K562 (cell line): ENCODE results near the gene PDE6G.

Experiments used
- DIDO1 ChIP-seq: fragments of 450-650 bp; IDR thresholded peaks from 2 replicates; pipeline ENCODE4 v1.6.1; 2016; ENCODE audit warnings: low read depth, missing biosample characterization, missing genetic modification characterization
- GATAD2B ChIP-seq: fragments of 450-650 bp; IDR thresholded peaks from 2 replicates; pipeline ENCODE4 v1.6.1; 2017; ENCODE audit warnings: mild to moderate bottlenecking, borderline replicate concordance
- NR2C2 ChIP-seq, 2 experiments: fragments of 200-800 bp in 1 of 2; sonication (Bioruptor generic) in 1 of 2; sonication (generic) in 1 of 2; formaldehyde crosslinking in 1 of 2; IDR thresholded peaks; 2 replicates each; pipeline versions ENCODE4 v1.6.1 to v1.8.0; 2016 to 2022; ENCODE audit warnings: mild to moderate bottlenecking in 1 of 2, missing compliant biosample characterization in 1 of 2, missing genetic modification characterization in 1 of 2, missing genetic modification reagents in 1 of 2
- PHF21A ChIP-seq: fragments of 450-650 bp; IDR thresholded peaks from 2 replicates; pipeline ENCODE4 v1.6.1; 2017; ENCODE audit warnings: low read depth, borderline replicate concordance
- RBM25 ChIP-seq: fragments of 200-400 bp; formaldehyde crosslinking; IDR thresholded peaks from 2 replicates; pipeline ENCODE4 v1.6.1; 2018; ENCODE audit warnings: low read length, low read depth, moderate library complexity; ENCODE audit not compliant: severe bottlenecking
- ZBTB49 ChIP-seq: sonication (generic); formaldehyde crosslinking; IDR thresholded peaks from 2 replicates; pipeline ENCODE4 v1.8.0; 2022; ENCODE audit warnings: missing genetic modification reagents, mild to moderate bottlenecking, borderline replicate concordance
- ZC3H4 ChIP-seq: sonication (generic); formaldehyde crosslinking; IDR thresholded peaks from 2 replicates; pipeline ENCODE4 v1.9.0; 2021; ENCODE audit warnings: missing genetic modification reagents, borderline replicate concordance
- ZNF232 ChIP-seq: sonication (generic); formaldehyde crosslinking; IDR thresholded peaks from 2 replicates; pipeline ENCODE4 v1.8.0; 2022; ENCODE audit warnings: mild to moderate bottlenecking, missing genetic modification reagents
- ZNF263 ChIP-seq: sonication (generic); formaldehyde crosslinking; IDR thresholded peaks from 2 replicates; pipeline ENCODE4 v1.8.0; 2022; ENCODE audit warnings: mild to moderate bottlenecking, missing genetic modification reagents, borderline replicate concordance
- ZZZ3 ChIP-seq: fragments of 450-650 bp; IDR thresholded peaks from 2 replicates; pipeline ENCODE4 v1.6.1; 2016; ENCODE audit warnings: antibody characterized with exemption, mild to moderate bottlenecking, moderate library complexity
- TF ChIP-seq, protein P1 (sequence below): fragments of 250-450 bp; sonication (Bioruptor Pico); IDR thresholded peaks from 2 replicates; pipeline ENCODE4 v1.9.0; 2021; ENCODE audit warnings: mild to moderate bottlenecking, inconsistent platforms

DNA sequence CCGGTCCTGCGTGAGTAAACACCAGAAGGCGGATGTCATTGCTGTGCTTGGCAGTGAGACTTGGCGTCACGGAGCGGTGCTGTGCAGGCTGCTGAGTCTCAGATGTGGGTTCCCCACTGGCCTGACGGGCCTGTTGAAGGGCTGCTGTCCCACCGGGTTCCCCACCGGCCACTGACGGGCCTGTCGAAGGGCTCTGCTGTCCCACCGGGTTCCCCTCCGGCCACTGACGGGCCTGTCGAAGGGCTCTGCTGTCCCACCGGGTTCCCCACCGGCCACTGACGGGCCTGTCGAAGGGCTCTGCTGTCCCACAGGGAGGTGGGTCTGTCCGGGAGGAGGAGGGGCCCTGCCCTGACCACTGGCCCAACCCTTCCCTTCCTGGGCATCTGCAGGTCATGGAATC is 30.3 kb upstream of the PDE6G start:
- TF ChIP-seq ZNF263 (CRISPR knock-in tag) (no peak), ZNF232 (CRISPR knock-in tag) (no peak), DIDO1 (tag) (no peak), ZC3H4 (no peak), ZZZ3 (no peak), PHF21A (no peak), GATAD2B (no peak), RBM25 (no peak), NR2C2 (CRISPR knock-in tag; IDR thresholded peaks at IDR 0.05) (no peak), NR2C2 (tag; IDR thresholded peaks at IDR 0.05) (no peak), ZBTB49 (CRISPR knock-in tag) (no peak)
- TF ChIP-seq, protein P1, sequence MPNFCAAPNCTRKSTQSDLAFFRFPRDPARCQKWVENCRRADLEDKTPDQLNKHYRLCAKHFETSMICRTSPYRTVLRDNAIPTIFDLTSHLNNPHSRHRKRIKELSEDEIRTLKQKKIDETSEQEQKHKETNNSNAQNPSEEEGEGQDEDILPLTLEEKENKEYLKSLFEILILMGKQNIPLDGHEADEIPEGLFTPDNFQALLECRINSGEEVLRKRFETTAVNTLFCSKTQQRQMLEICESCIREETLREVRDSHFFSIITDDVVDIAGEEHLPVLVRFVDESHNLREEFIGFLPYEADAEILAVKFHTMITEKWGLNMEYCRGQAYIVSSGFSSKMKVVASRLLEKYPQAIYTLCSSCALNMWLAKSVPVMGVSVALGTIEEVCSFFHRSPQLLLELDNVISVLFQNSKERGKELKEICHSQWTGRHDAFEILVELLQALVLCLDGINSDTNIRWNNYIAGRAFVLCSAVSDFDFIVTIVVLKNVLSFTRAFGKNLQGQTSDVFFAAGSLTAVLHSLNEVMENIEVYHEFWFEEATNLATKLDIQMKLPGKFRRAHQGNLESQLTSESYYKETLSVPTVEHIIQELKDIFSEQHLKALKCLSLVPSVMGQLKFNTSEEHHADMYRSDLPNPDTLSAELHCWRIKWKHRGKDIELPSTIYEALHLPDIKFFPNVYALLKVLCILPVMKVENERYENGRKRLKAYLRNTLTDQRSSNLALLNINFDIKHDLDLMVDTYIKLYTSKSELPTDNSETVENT (CRISPR knock-in tag) = no peak
